Stomach (tissue), 9 donors: ENCODE results near the gene ECI1. TPM values are rescaled to one million over a fixed set of nuclear protein-coding genes. Genes with fewer than 3 reads are reported as not detected.

Experiments used
- DNase-seq, 2 donors: peaks; one replicate each; pipeline versions ENCODE4 v3.0.0 to v3.0.0-alpha.2; 2013 to 2019
- H3K27ac ChIP-seq, 5 donors: fragments of 200-600 bp in 4 of 5; sonication (generic) in 4 of 5; one replicate each; pipeline ENCODE4 v1.5.1; 2013 to 2019; ENCODE audit warnings: mild to moderate bottlenecking in 1 of 5, moderate library complexity in 1 of 5
- H3K27me3 ChIP-seq, 3 donors: fragments of 200-600 bp; sonication (generic); one replicate each; pipeline ENCODE4 v1.5.1; 2017 to 2019; ENCODE audit warnings: mixed run types in 1 of 3
- H3K36me3 ChIP-seq, 4 donors: fragments of 200-600 bp; sonication (generic); 1 replicate in 3 of 4; 2 replicates in 1 of 4; pipeline ENCODE4 v1.5.1; 2016 to 2019
- H3K4me1 ChIP-seq, 4 donors: fragments of 200-600 bp; sonication (generic); one replicate each; pipeline ENCODE4 v1.5.1; 2016 to 2019
- H3K4me3 ChIP-seq, 4 donors: fragments of 200-600 bp; sonication (generic) in 3 of 4; one replicate each; pipeline ENCODE4 v1.5.1; 2016 to 2019; ENCODE audit warnings: mild to moderate bottlenecking in 1 of 4
- H3K9me3 ChIP-seq, 4 donors: fragments of 200-600 bp; sonication (generic); one replicate each; pipeline ENCODE4 v1.5.1; 2016 to 2019
- EP300 ChIP-seq: sonication (generic); formaldehyde crosslinking; IDR thresholded peaks from one replicate; pipeline ENCODE4 v1.6.1; 2017; ENCODE audit warnings: antibody characterized with exemption
- POLR2A ChIP-seq, 4 donors: fragments of 450-650 bp; IDR thresholded peaks; one replicate each; pipeline ENCODE4 v1.6.1; 2016; ENCODE audit warnings: antibody characterized with exemption in 4 of 4, control low read depth in 2 of 4, mild to moderate bottlenecking in 1 of 4, moderate library complexity in 1 of 4
- POLR2AphosphoS5 ChIP-seq, 3 donors: sonication (generic); formaldehyde crosslinking; IDR thresholded peaks; one replicate each; pipeline ENCODE4 v1.6.1; 2016; ENCODE audit warnings: antibody characterized with exemption in 3 of 3
- WGBS, 5 donors: extraction: QIAGEN DNeasy Blood & Tissue Kit in 3 of 5; methylation state at CpG; one replicate each; pipeline versions ENCODE4 v1.1.5 to v1.1.7; 2013 to 2018; 5-methylcytosine and 5-hydroxymethylcytosine counted together
- intact Hi-C: fragments of 100-400 bp; cut with DNase I; formaldehyde crosslinking; loops from one replicate; pipeline ENCODE4 v1.15.1; 2023; ENCODE audit warnings: low total_unique reads
- polyA plus RNA-seq, 3 donors: library from polyadenylated mRNA; stranded (reverse); fragments of 200-250 nt; gene quantifications; one replicate each; pipeline ENCODE4 v1.2.3, GENCODE V29; 2013
- total RNA-seq, 5 donors: library from RNA; depleted of rRNA; stranded (reverse); fragments of >200 nt; gene quantifications; one replicate each; pipeline versions ENCODE4 v1.1.0 to v1.2.3, GENCODE V29; 2014 to 2016
- TF ChIP-seq, protein P1 (sequence below), 7 experiments: fragments of 450-650 bp in 4 of 7; fragments of 200-600 bp in 3 of 7; sonication (generic) in 3 of 7; IDR thresholded peaks; one replicate each; pipeline ENCODE4 v1.5.1; 2016 to 2019; ENCODE audit warnings: antibody characterized with exemption in 7 of 7, control low read depth in 2 of 7, mild to moderate bottlenecking in 1 of 7
- donor health status: healthy with polysubstance abuse.
- donor health status: Bipolar disorder and iron deficiency.
- donor health status: healthy.

ECI1 gene
- total and polyA plus RNA-seq, 8 donors, result 20.4 to 234 (median 107) TPM

- 88 to 95% (median 92%) methylated on average over 7 to 9 of the region's 9 CpGs for WGBS, 5 donors
- H3K36me3 ChIP-seq, result peaks cover 29 to 50% (median 40%) of the 10 kb centered on the region in 4 donors
- intact Hi-C loops, result loop anchor here (10.0 kb wide), 1 partner anchor 47 kb away; the partner anchor contains the start of gene ECI1
These were observed 43.5 kb downstream of the ECI1 start for GRCh38 chr16:2207872-2208271.

DNA sequence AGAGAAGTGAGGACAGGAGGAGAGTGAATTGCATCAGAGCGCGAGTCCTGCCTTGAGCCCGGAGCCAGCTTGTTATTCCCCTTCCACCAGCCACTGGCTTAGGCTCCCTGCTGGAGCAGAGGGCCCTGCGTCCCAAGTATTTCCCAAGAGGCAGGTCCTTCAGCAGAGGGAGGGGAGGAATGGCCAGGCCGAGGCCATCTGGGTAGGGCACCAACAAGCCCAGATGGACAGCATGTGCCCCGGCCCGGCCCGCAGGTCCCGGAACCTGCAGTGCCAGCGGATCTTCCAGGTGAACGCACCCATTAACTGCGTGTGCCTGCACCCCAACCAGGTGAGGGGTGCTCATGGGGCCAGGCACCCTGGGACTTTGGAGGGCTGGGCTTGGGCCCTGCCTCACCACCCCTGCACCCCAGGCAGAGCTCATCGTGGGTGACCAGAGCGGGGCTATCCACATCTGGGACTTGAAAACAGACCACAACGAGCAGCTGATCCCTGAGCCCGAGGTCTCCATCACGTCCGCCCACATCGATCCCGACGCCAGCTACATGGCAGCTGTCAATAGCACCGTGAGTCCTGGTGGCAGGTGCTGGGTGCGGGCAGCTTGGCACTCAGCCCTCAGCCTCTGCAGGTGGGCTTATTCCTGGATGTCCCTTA is 44.5 kb downstream of the ECI1 start:
- WGBS, 5 donors, result 89 to 93% (median 91%) methylated on average over 9 to 23 of the region's 23 CpGs
- H3K9me3 ChIP-seq, result no peaks in the 10 kb centered on the region
- intact Hi-C loops, result loop anchor here (10.0 kb wide), 1 partner anchor 48 kb away; the partner anchor contains the start of gene ECI1
- H3K27ac ChIP-seq, result peak overlapping the region in 1 of 5 donors; percentile 99
- no peaks in the 10 kb centered on the region for H3K27me3 ChIP-seq
- DNase-seq, result no peak
- H3K4me3 ChIP-seq, result peak overlapping the region in 2 of 4 donors; percentile 65
- TF ChIP-seq POLR2AphosphoS5 (IDR thresholded peaks at IDR 0.05) (no peak), EP300 (no peak), POLR2A (IDR thresholded peaks at IDR 0.05) (no peak)
- TF ChIP-seq, protein P1, sequence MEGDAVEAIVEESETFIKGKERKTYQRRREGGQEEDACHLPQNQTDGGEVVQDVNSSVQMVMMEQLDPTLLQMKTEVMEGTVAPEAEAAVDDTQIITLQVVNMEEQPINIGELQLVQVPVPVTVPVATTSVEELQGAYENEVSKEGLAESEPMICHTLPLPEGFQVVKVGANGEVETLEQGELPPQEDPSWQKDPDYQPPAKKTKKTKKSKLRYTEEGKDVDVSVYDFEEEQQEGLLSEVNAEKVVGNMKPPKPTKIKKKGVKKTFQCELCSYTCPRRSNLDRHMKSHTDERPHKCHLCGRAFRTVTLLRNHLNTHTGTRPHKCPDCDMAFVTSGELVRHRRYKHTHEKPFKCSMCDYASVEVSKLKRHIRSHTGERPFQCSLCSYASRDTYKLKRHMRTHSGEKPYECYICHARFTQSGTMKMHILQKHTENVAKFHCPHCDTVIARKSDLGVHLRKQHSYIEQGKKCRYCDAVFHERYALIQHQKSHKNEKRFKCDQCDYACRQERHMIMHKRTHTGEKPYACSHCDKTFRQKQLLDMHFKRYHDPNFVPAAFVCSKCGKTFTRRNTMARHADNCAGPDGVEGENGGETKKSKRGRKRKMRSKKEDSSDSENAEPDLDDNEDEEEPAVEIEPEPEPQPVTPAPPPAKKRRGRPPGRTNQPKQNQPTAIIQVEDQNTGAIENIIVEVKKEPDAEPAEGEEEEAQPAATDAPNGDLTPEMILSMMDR (IDR thresholded peaks at IDR 0.05), result no peak
- H3K4me1 ChIP-seq, result peaks cover 12 to 32% (median 27%) of the 10 kb centered on the region in 4 donors
- H3K36me3 ChIP-seq, result peaks cover 29 to 43% (median 38%) of the 10 kb centered on the region in 4 donors

More at GRCh38 chr16:2207872-2208271, 43.5 kb downstream of the ECI1 start:
- Histone ChIP-seq H3K9me3 (no peaks in the 10 kb centered on the region), H3K27ac (no peak overlapping the region), H3K27me3 (no peaks in the 10 kb centered on the region), H3K4me3 (no peak overlapping the region), H3K4me1 (peaks cover 20 to 41% (median 37%) of the 10 kb centered on the region in 4 donors)
- TF ChIP-seq POLR2AphosphoS5 (IDR thresholded peaks at IDR 0.05) (no peak), EP300 (no peak), POLR2A (IDR thresholded peaks at IDR 0.05) (no peak)
- TF ChIP-seq, protein P1 (IDR thresholded peaks at IDR 0.05), result no peak
- no peak for DNase-seq

DNA sequence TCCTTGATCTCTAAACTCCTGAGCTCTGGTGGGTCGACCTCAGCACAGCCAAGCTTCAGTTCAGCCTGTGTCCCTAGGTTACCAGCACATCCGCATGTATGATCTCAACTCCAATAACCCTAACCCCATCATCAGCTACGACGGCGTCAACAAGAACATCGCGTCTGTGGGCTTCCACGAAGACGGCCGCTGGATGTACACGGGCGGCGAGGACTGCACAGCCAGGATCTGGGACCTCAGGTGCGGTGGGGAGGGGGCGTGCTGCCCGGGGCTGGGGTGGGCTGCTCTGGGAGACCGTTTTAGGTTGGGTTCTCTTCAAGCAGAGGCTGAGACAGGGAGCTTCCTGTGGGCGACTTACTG is 45.0 kb downstream of the ECI1 start:
- intact Hi-C loops, result loop anchor here (10.0 kb wide), 1 partner anchor 48 kb away; the partner anchor contains the start of gene ECI1
- TF ChIP-seq, protein P1 (IDR thresholded peaks at IDR 0.05), result no peak
- no peak for TF ChIP-seq POLR2A (IDR thresholded peaks at IDR 0.05)
- no peak for DNase-seq
- peak overlapping the region; percentile 95 to 99 (median 96) for H3K27ac ChIP-seq
- peak overlapping the region; percentile 65 to 75 (median 69) for H3K4me3 ChIP-seq
- WGBS, 5 donors, result 74 to 82% (median 79%) methylated on average over 18 of the region's 18 CpGs
- peaks cover 12 to 28% (median 24%) of the 10 kb centered on the region in 4 donors for H3K4me1 ChIP-seq
- no peaks in the 10 kb centered on the region for H3K9me3 ChIP-seq
- no peaks in the 10 kb centered on the region for H3K27me3 ChIP-seq
- H3K36me3 ChIP-seq, result peaks cover 29 to 43% (median 38%) of the 10 kb centered on the region in 4 donors

GRCh38 chr16:2205967-2206313 is 45.4 kb downstream of the ECI1 start:
- intact Hi-C loops, result loop anchor here (10.0 kb wide), 1 partner anchor 49 kb away; the partner anchor contains the start of gene ECI1
- 0 to 8% (median 6%) methylated on average over 2 to 16 of the region's 16 CpGs for WGBS, 5 donors
- no peak for DNase-seq

More at GRCh38 chr16:2205967-2206313, 45.4 kb downstream of the ECI1 start:
- Histone ChIP-seq H3K36me3 (peaks cover 29 to 43% (median 38%) of the 10 kb centered on the region in 4 donors), H3K4me3 (peak overlapping the region; percentile 65 to 75 (median 69)), H3K27me3 (no peaks in the 10 kb centered on the region), H3K4me1 (peaks cover 12 to 28% (median 23%) of the 10 kb centered on the region in 4 donors), H3K27ac (peak overlapping the region; percentile 95 to 99 (median 96)), H3K9me3 (no peaks in the 10 kb centered on the region)
- TF ChIP-seq POLR2A (IDR thresholded peaks at IDR 0.05), result no peak
- no peak for TF ChIP-seq EP300
- no peak for TF ChIP-seq POLR2AphosphoS5 (IDR thresholded peaks at IDR 0.05)
- TF ChIP-seq, protein P1 (IDR thresholded peaks at IDR 0.05), result no peak
